Panc1 (cell line): Measurements from ENCODE around the gene SCAMP3. TPM values are rescaled to one million over a fixed set of nuclear protein-coding genes. Genes with fewer than 3 reads are reported as not detected.

Source experiments
- ATAC-seq: fragments of 200-7000 bp; cut with Tn5 transposase; 2 replicates; pipeline ENCODE4 v1.9.1; 2020; ENCODE audit warnings: mild to moderate bottlenecking, moderate library complexity
- BruUV-seq: library from RNA; stranded (reverse); fragments of 400-500 nt; replicated peaks from 2 replicates; lab custom pipeline; 2021; lab: Mats Ljungman, UMichigan
- CTCF ChIA-PET: fragments of 300-600 bp; sonication (Branson Sonifier 250); formaldehyde crosslinking; loops from one replicate; lab custom pipeline; 2022; ENCODE audit warnings: antibody characterized with exemption; lab: Charles Lee
- POLR2A ChIA-PET: fragments of 300-600 bp; sonication (Branson Sonifier 250); formaldehyde crosslinking; loops from one replicate; lab custom pipeline; 2022; ENCODE audit warnings: antibody characterized with exemption; lab: Charles Lee
- DNase-seq: peaks from one replicate; pipeline ENCODE4 v3.0.0-alpha.2; 2010; ENCODE audit warnings: low read depth, low spot score
- H3K27ac ChIP-seq: 2 replicates; pipeline ENCODE4 v1.5.1; 2011; ENCODE audit warnings: mild to moderate bottlenecking, low read length, inconsistent platforms
- H3K27me3 ChIP-seq: fragments of 200-500 bp; sonication (Bioruptor generic); 2 replicates; pipeline ENCODE4 v1.6.0; 2014; ENCODE audit warnings: low read length, inconsistent platforms; ENCODE audit not compliant: control insufficient read depth, insufficient read depth
- H3K36me3 ChIP-seq: fragments of 200-500 bp; sonication (Bioruptor generic); 2 replicates; pipeline ENCODE4 v1.5.1; 2014; ENCODE audit warnings: inconsistent platforms, mild to moderate bottlenecking, low read length, moderate library complexity; ENCODE audit not compliant: control insufficient read depth, insufficient read depth
- H3K4me1 ChIP-seq: 2 replicates; pipeline ENCODE4 v1.5.1; 2011; ENCODE audit warnings: inconsistent platforms, mild to moderate bottlenecking, low read length, moderate library complexity; ENCODE audit not compliant: control insufficient read depth, insufficient read depth
- H3K4me3 ChIP-seq, 2 experiments: 2 replicates each; pipeline ENCODE4 v1.5.1; 2011 to 2012; ENCODE audit warnings: low read depth in 2 of 2, low read length in 2 of 2, mild to moderate bottlenecking in 2 of 2, inconsistent platforms in 1 of 2, moderate library complexity in 1 of 2
- H3K9me3 ChIP-seq: fragments of 200-500 bp; sonication (Bioruptor generic); 2 replicates; pipeline ENCODE4 v1.5.1; 2014; ENCODE audit warnings: low read depth, mild to moderate bottlenecking, inconsistent platforms, low read length, moderate library complexity; ENCODE audit not compliant: control insufficient read depth, insufficient read depth
- CTCF ChIP-seq: fragments of 450-650 bp; IDR thresholded peaks from 2 replicates; pipeline ENCODE4 v1.5.1; 2017; ENCODE audit warnings: mild to moderate bottlenecking
- POLR2AphosphoS5 ChIP-seq: IDR thresholded peaks from 2 replicates; pipeline ENCODE4 v1.6.1; 2012; ENCODE audit warnings: mild to moderate bottlenecking, low read depth, low read length, moderate library complexity
- REST ChIP-seq, 2 experiments: IDR thresholded peaks; 2 replicates each; pipeline ENCODE4 v1.6.1; 2011 to 2012; ENCODE audit warnings: low read depth in 2 of 2, control low read depth in 1 of 2, low read length in 1 of 2, mild to moderate bottlenecking in 1 of 2, moderate library complexity in 1 of 2; ENCODE audit not compliant: insufficient read depth in 1 of 2
- SIN3A ChIP-seq: IDR thresholded peaks from 2 replicates; pipeline ENCODE4 v1.6.1; 2012; ENCODE audit warnings: low read depth, mild to moderate bottlenecking, low read length, moderate library complexity, borderline replicate concordance; ENCODE audit not compliant: insufficient read depth
- TCF7L2 ChIP-seq: IDR thresholded peaks from 2 replicates; pipeline ENCODE4 v1.6.1; 2011; ENCODE audit warnings: mild to moderate bottlenecking, low read depth, low read length, inconsistent platforms
- in situ Hi-C: cut with HindIII; loops from 2 replicates; pipeline ENCODE4 v1.10.0; 2016; ENCODE audit warnings: low sequenced_read_pairs, low pct_unique_long_range_greater_than_20kb
- intact Hi-C: fragments of 100-400 bp; cut with micrococcal nuclease; formaldehyde crosslinking; loops from one replicate; pipeline ENCODE4 v1.10.0; 2022; ENCODE audit not compliant: unreplicated experiment
- total RNA-seq: library from RNA; stranded (reverse); gene quantifications from one replicate; pipeline ENCODE4 v1.2.1, GENCODE V29; 2021; ENCODE audit not compliant: unreplicated experiment

The SCAMP3 gene
- total RNA-seq, 1 experiment from 2014 or later: 200 TPM

GRCh38 chr1:155263067-155263466 lies 907 bp upstream of the SCAMP3 start:
- ChIA-PET CTCF (interaction anchor here (0.7 kb wide), 1 partner anchor 11 kb away, joined by 3 read pairs; no protein-coding TSS in a partner anchor), POLR2A (no interaction called here)
- no peaks in the 10 kb centered on the region for H3K9me3 ChIP-seq
- DNase-seq (no peak), ATAC-seq (no peak)
- H3K27me3 ChIP-seq: no peaks in the 10 kb centered on the region
- peak overlapping the region; percentile 97 for H3K27ac ChIP-seq
- TF ChIP-seq SIN3A (no peak), CTCF (no peak), REST (IDR thresholded peaks at IDR 0.05; ENCODE audit: insufficient read depth in 1 of 2, low read depth in 2 of 2, low read length in 1 of 2) (no peak), TCF7L2 (no peak), POLR2AphosphoS5 (no peak)
- BruUV-seq: no TSS peak
- in situ Hi-C loops (no loop called here), intact Hi-C loops (no loop called here)
- peaks cover 13% of the 10 kb centered on the region for H3K4me1 ChIP-seq
- peaks cover 18% of the 10 kb centered on the region for H3K36me3 ChIP-seq
- no peak overlapping the region for H3K4me3 ChIP-seq

- DNase-seq (no peak), ATAC-seq (no peak)
- in situ Hi-C loops: no loop called here
- Histone ChIP-seq H3K4me1 (peaks cover 13% of the 10 kb centered on the region), H3K27me3 (no peaks in the 10 kb centered on the region), H3K9me3 (no peaks in the 10 kb centered on the region), H3K27ac (peak overlapping the region; percentile 97), H3K4me3 (peak overlapping the region; percentile 87 to 95), H3K36me3 (peaks cover 13% of the 10 kb centered on the region)
- POLR2A ChIA-PET: no interaction called here
- intact Hi-C loops: no loop called here
- CTCF ChIA-PET: interaction anchor here (1.1 kb wide), 1 partner anchor 11 kb away, joined by 4 read pairs; no protein-coding TSS in a partner anchor
- TF ChIP-seq TCF7L2 (no peak), SIN3A (no peak), REST (IDR thresholded peaks at IDR 0.05; ENCODE audit: insufficient read depth in 1 of 2, low read depth in 2 of 2, low read length in 1 of 2) (no peak), CTCF (no peak)
- no TSS peak for BruUV-seq
Observed at GRCh38 chr1:155261493-155261851, 688 bp downstream of the SCAMP3 start.
